Keratinocyte (primary cell): ENCODE data around the gene FBN1. TPM values are rescaled to one million over a fixed set of nuclear protein-coding genes. Genes with fewer than 3 reads are reported as not detected.

Source experiments
- DNase-seq: peaks from one replicate; pipeline ENCODE4 v3.0.0-alpha.2; 2011; ENCODE audit warnings: low read depth, missing footprints, low spot score
- FAIRE-seq: peaks from 2 replicates; lab custom pipeline; 2011; peaks lifted over from hg19 to GRCh38; lab: Jason Lieb, UNC
- H2AFZ ChIP-seq: 2 replicates; pipeline ENCODE4 v1.6.0; 2012; ENCODE audit warnings: low read length, control low read depth, inconsistent platforms; ENCODE audit not compliant: control insufficient read depth
- H3K27ac ChIP-seq: 2 replicates; pipeline ENCODE4 v1.5.1; 2011; ENCODE audit warnings: low read length; ENCODE audit not compliant: control insufficient read depth, insufficient read depth
- H3K27me3 ChIP-seq: 3 replicates; pipeline ENCODE4 v1.6.0; 2011; ENCODE audit warnings: low read length; ENCODE audit not compliant: control insufficient read depth, insufficient read depth; ENCODE audit errors: extremely low read depth
- H3K36me3 ChIP-seq, 2 experiments: 2 replicates in 1 of 2; 3 replicates in 1 of 2; pipeline ENCODE4 v1.5.1; 2011; ENCODE audit warnings: low read length in 2 of 2, mild to moderate bottlenecking in 1 of 2; ENCODE audit not compliant: control insufficient read depth in 2 of 2, insufficient read depth in 2 of 2; ENCODE audit errors: extremely low read depth in 1 of 2
- H3K4me1 ChIP-seq: 3 replicates; pipeline ENCODE4 v1.5.1; 2011; ENCODE audit warnings: low read length; ENCODE audit not compliant: control insufficient read depth, insufficient read depth; ENCODE audit errors: extremely low read depth
- H3K4me2 ChIP-seq: 3 replicates; pipeline ENCODE4 v1.6.0; 2011; ENCODE audit warnings: low read depth, low read length; ENCODE audit not compliant: control insufficient read depth, insufficient read depth; ENCODE audit errors: extremely low read depth
- H3K4me3 ChIP-seq, 3 experiments: fragments of 200-600 bp in 1 of 3; sonication (generic) in 1 of 3; 2 replicates in 2 of 3; 3 replicates in 1 of 3; pipeline ENCODE4 v1.5.1; 2011 to 2016; ENCODE audit warnings: low read length in 3 of 3, mild to moderate bottlenecking in 3 of 3, control low read depth in 2 of 3, inconsistent platforms in 1 of 3, low read depth in 1 of 3, mixed read lengths in 1 of 3, mixed run types in 1 of 3, moderate library complexity in 1 of 3; ENCODE audit not compliant: control insufficient read depth in 2 of 3, insufficient read depth in 2 of 3; ENCODE audit errors: extremely low read depth in 1 of 3
- H3K79me2 ChIP-seq: 2 replicates; pipeline ENCODE4 v1.6.0; 2012; ENCODE audit warnings: low read length; ENCODE audit not compliant: control insufficient read depth, insufficient read depth
- H3K9ac ChIP-seq: 3 replicates; pipeline ENCODE4 v1.6.0; 2011; ENCODE audit warnings: low read length; ENCODE audit not compliant: control insufficient read depth, insufficient read depth; ENCODE audit errors: extremely low read depth
- H3K9me1 ChIP-seq: 3 replicates; pipeline ENCODE4 v1.6.0; 2011; ENCODE audit warnings: low read length; ENCODE audit not compliant: control insufficient read depth, insufficient read depth; ENCODE audit errors: extremely low read depth
- H3K9me3 ChIP-seq: 2 replicates; pipeline ENCODE4 v1.5.1; 2012; ENCODE audit warnings: low read depth, low read length; ENCODE audit not compliant: control insufficient read depth
- H4K20me1 ChIP-seq: 3 replicates; pipeline ENCODE4 v1.6.0; 2011; ENCODE audit warnings: low read length; ENCODE audit not compliant: control insufficient read depth, insufficient read depth; ENCODE audit errors: extremely low read depth
- CTCF ChIP-seq, 3 experiments: IDR thresholded peaks in 1 of 3; conservative IDR thresholded peaks in 1 of 3; optimal IDR thresholded peaks in 1 of 3; 2 replicates in 2 of 3; 3 replicates in 1 of 3; pipeline versions ENCODE3 to v1.5.1; 2011; ENCODE audit warnings: low read length in 3 of 3, mild to moderate bottlenecking in 3 of 3, moderate library complexity in 2 of 3, control low read depth in 1 of 3, inconsistent platforms in 1 of 3; ENCODE audit not compliant: insufficient read depth in 2 of 3; ENCODE audit errors: extremely low read depth in 1 of 3
- EZH2 ChIP-seq: IDR thresholded peaks from one replicate; pipeline ENCODE4 v1.6.1; 2012; ENCODE audit warnings: inconsistent platforms, mild to moderate bottlenecking, low read length, moderate library complexity
- dilution Hi-C: fragments of 300-500 bp; cut with MboI; formaldehyde crosslinking; loops from one replicate; pipeline ENCODE4 v1.7.0; 2020; ENCODE audit warnings: low sequenced_read_pairs; ENCODE audit not compliant: extremely low pct_ligation_motif_present
- polyA plus RNA-seq, 5 experiments: library from polyadenylated mRNA; depleted of rRNA in 3 of 5; stranded (reverse) in 3 of 5; stranded (forward) in 1 of 5; unstranded in 1 of 5; fragments of >200 nt; gene quantifications; 1 replicate in 1 of 5; 2 replicates in 3 of 5; 3 replicates in 1 of 5; pipeline versions ENCODE4 v1.2.1 to v1.2.3, GENCODE V29; 2011 to 2012; ENCODE audit warnings: missing spikeins in 2 of 5, low read depth in 1 of 5, low replicate concordance in 1 of 5

Gene FBN1
- polyA plus RNA-seq, 1 donor (not counting 4 experiments of a cell fraction or from before 2014, with no cell fraction given), result 3.5 TPM

GRCh38 chr15:48380198-48380597 is 265.3 kb downstream of the FBN1 start:
- Histone ChIP-seq H2AFZ (no peak overlapping the region), H3K4me2 (no peak overlapping the region), H3K9me3 (no peaks in the 10 kb centered on the region), H3K4me3 (no peak overlapping the region), H3K27ac (no peak overlapping the region), H3K9me1 (no peaks in the 10 kb centered on the region), H3K36me3 (no peaks in the 10 kb centered on the region), H3K79me2 (no peaks in the 10 kb centered on the region), H4K20me1 (no peaks in the 10 kb centered on the region), H3K9ac (no peak overlapping the region), H3K27me3 (no peaks in the 10 kb centered on the region), H3K4me1 (peaks cover 10% of the 10 kb centered on the region)
- TF ChIP-seq EZH2 (no peak), CTCF (optimal IDR thresholded peaks at IDR 0.05 in 1 of 3, IDR thresholded peaks at IDR 0.05 in 1 of 3, conservative IDR thresholded peaks at IDR 0.05 in 1 of 3; ENCODE audit: extremely low read depth in 1 of 3, insufficient read depth in 2 of 3, low read length in 3 of 3) (no peak)
- dilution Hi-C loops, result no loop called here
- no peak for FAIRE-seq
- DNase-seq, result no peak

- Histone ChIP-seq H3K36me3 (no peaks in the 10 kb centered on the region), H3K4me3 (no peak overlapping the region), H3K4me1 (peaks cover 10% of the 10 kb centered on the region), H3K4me2 (no peak overlapping the region), H3K9me1 (no peaks in the 10 kb centered on the region), H2AFZ (no peak overlapping the region), H3K27me3 (no peaks in the 10 kb centered on the region), H3K9me3 (no peaks in the 10 kb centered on the region), H4K20me1 (no peaks in the 10 kb centered on the region), H3K27ac (no peak overlapping the region), H3K9ac (no peak overlapping the region), H3K79me2 (no peaks in the 10 kb centered on the region)
- FAIRE-seq (no peak), DNase-seq (no peak)
- no peak for TF ChIP-seq EZH2
- TF ChIP-seq CTCF (optimal IDR thresholded peaks at IDR 0.05 in 1 of 3, IDR thresholded peaks at IDR 0.05 in 1 of 3, conservative IDR thresholded peaks at IDR 0.05 in 1 of 3; ENCODE audit: extremely low read depth in 1 of 3, insufficient read depth in 2 of 3, low read length in 3 of 3), result no peak
- dilution Hi-C loops, result no loop called here
These were observed 269.7 kb downstream of the FBN1 start for GRCh38 chr15:48375767-48376166.
